Neural cell (in vitro differentiated cells): ENCODE measurements around the gene EXTL1. TPM values are rescaled to one million over a fixed set of nuclear protein-coding genes. Genes with fewer than 3 reads are reported as not detected.
A peak's percentile ranks its signal among the peaks of the same experiment; 100 is the strongest.

Experiments
- H2AFZ ChIP-seq: fragments of 200-600, 300-800 bp; sonication (generic), shearing (Covaris generic); 2 replicates; pipeline ENCODE4 v1.6.0; 2014; ENCODE audit warnings: low read depth, mild to moderate bottlenecking, antibody characterized with exemption, low read length, moderate library complexity
- H3F3A ChIP-seq: fragments of 200-600 bp; shearing (Covaris generic); 2 replicates; pipeline ENCODE4 v1.6.1; 2016; ENCODE audit warnings: mild to moderate bottlenecking, moderate library complexity, mixed read lengths, antibody characterized with exemption, low read length; ENCODE audit not compliant: insufficient read depth, poor library complexity, severe bottlenecking
- H3K27ac ChIP-seq: fragments of 200-600, 300-800 bp; sonication (generic), shearing (Covaris generic); 2 replicates; pipeline ENCODE4 v1.5.1; 2014; ENCODE audit warnings: mild to moderate bottlenecking, low read length, moderate library complexity
- H3K27me3 ChIP-seq: fragments of 300-800, 200-600 bp; sonication (generic), shearing (Covaris generic); 2 replicates; pipeline ENCODE4 v1.6.0; 2014; ENCODE audit warnings: mild to moderate bottlenecking, low read depth, low read length, moderate library complexity; ENCODE audit not compliant: insufficient read depth
- H3K36me3 ChIP-seq: fragments of 300-800, 200-600 bp; sonication (generic), shearing (Covaris generic); 2 replicates; pipeline ENCODE4 v1.5.1; 2014; ENCODE audit warnings: mild to moderate bottlenecking, antibody characterized with exemption, low read length, moderate library complexity; ENCODE audit not compliant: insufficient read depth
- H3K4me2 ChIP-seq: fragments of 300-800, 200-600 bp; sonication (generic), shearing (Covaris generic); 2 replicates; pipeline ENCODE4 v1.6.0; 2014; ENCODE audit warnings: mild to moderate bottlenecking, low read length
- H3K4me3 ChIP-seq: fragments of 300-800, 200-600 bp; sonication (generic), shearing (Covaris generic); 2 replicates; pipeline ENCODE4 v1.5.1; 2014; ENCODE audit warnings: mild to moderate bottlenecking, low read length, moderate library complexity
- H3K79me2 ChIP-seq: fragments of 200-600 bp; shearing (Covaris generic); replicated peaks from 2 replicates; pipeline ENCODE4 v1.6.0; 2014; ENCODE audit warnings: mild to moderate bottlenecking, low read length, moderate library complexity; ENCODE audit not compliant: insufficient read depth
- H3K9ac ChIP-seq: fragments of 300-800, 200-600 bp; sonication (generic), shearing (Covaris generic); 2 replicates; pipeline ENCODE4 v1.6.1; 2016; ENCODE audit warnings: mild to moderate bottlenecking, low read length, mixed read lengths
- H3K9me2 ChIP-seq: fragments of 200-600 bp; shearing (Covaris generic); 2 replicates; pipeline ENCODE4 v1.6.1; 2016; ENCODE audit warnings: mild to moderate bottlenecking, low read length, mixed read lengths; ENCODE audit not compliant: insufficient read depth
- H3K9me3 ChIP-seq: fragments of 200-600, 300-800 bp; sonication (generic), shearing (Covaris generic); 2 replicates; pipeline ENCODE4 v1.6.1; 2016; ENCODE audit warnings: mild to moderate bottlenecking, mixed run types, low read length, moderate library complexity, mixed read lengths
- H4K20me1 ChIP-seq: fragments of 200-600 bp; shearing (Covaris generic); 2 replicates; pipeline ENCODE4 v1.6.1; 2016; ENCODE audit warnings: mild to moderate bottlenecking, mixed run types; ENCODE audit not compliant: insufficient read depth
- EP300 ChIP-seq: fragments of 450-650 bp; conservative IDR thresholded peaks from 2 replicates; pipeline ENCODE4 v1.6.1; 2014; ENCODE audit warnings: antibody characterized with exemption, mild to moderate bottlenecking, moderate library complexity; ENCODE audit not compliant: poor library complexity, severe bottlenecking
- EZH2 ChIP-seq: fragments of 200-600, 300-800 bp; shearing (Covaris generic), sonication (generic); IDR thresholded peaks from 2 replicates; pipeline ENCODE4 v1.6.1; 2014; ENCODE audit warnings: antibody characterized with exemption, low read length, borderline replicate concordance, mild to moderate bottlenecking; ENCODE audit not compliant: insufficient read depth, poor library complexity, severe bottlenecking
- MXI1 ChIP-seq: fragments of 450-650 bp; conservative IDR thresholded peaks from 2 replicates; pipeline ENCODE4 v1.6.1; 2014; ENCODE audit warnings: antibody characterized with exemption, mild to moderate bottlenecking; ENCODE audit not compliant: poor library complexity, severe bottlenecking
- POLR2AphosphoS5 ChIP-seq: IDR thresholded peaks from 2 replicates; pipeline ENCODE4 v1.6.1; 2012
- RAD21 ChIP-seq: fragments of 450-650 bp; conservative IDR thresholded peaks from 2 replicates; pipeline ENCODE4 v1.6.1; 2014; ENCODE audit warnings: antibody characterized with exemption, mild to moderate bottlenecking, moderate library complexity
- SMC3 ChIP-seq: fragments of 450-650 bp; conservative IDR thresholded peaks from 2 replicates; pipeline ENCODE4 v1.6.1; 2014; ENCODE audit warnings: antibody characterized with exemption, mild to moderate bottlenecking, moderate library complexity; ENCODE audit not compliant: poor library complexity
- TAF1 ChIP-seq: IDR thresholded peaks from 2 replicates; pipeline ENCODE4 v1.6.1; 2012; ENCODE audit warnings: low read depth
- polyA plus RNA-seq: library from polyadenylated mRNA; depleted of rRNA; stranded (reverse); fragments of >200 nt; gene quantifications from 2 replicates; pipeline ENCODE4 v1.2.3, GENCODE V29; 2014
- TF ChIP-seq, protein P1 (sequence below): IDR thresholded peaks from 2 replicates; pipeline ENCODE4 v1.6.1; 2012; ENCODE audit warnings: borderline replicate concordance
- TF ChIP-seq, protein P2 (sequence below): fragments of 450-650 bp; IDR thresholded peaks from 2 replicates; pipeline ENCODE4 v1.5.1; 2014; ENCODE audit warnings: antibody characterized with exemption, mild to moderate bottlenecking, moderate library complexity; ENCODE audit not compliant: poor library complexity, severe bottlenecking

Gene EXTL1
- polyA plus RNA-seq, 1 donor from 2014 or later = 2.7 TPM

DNA sequence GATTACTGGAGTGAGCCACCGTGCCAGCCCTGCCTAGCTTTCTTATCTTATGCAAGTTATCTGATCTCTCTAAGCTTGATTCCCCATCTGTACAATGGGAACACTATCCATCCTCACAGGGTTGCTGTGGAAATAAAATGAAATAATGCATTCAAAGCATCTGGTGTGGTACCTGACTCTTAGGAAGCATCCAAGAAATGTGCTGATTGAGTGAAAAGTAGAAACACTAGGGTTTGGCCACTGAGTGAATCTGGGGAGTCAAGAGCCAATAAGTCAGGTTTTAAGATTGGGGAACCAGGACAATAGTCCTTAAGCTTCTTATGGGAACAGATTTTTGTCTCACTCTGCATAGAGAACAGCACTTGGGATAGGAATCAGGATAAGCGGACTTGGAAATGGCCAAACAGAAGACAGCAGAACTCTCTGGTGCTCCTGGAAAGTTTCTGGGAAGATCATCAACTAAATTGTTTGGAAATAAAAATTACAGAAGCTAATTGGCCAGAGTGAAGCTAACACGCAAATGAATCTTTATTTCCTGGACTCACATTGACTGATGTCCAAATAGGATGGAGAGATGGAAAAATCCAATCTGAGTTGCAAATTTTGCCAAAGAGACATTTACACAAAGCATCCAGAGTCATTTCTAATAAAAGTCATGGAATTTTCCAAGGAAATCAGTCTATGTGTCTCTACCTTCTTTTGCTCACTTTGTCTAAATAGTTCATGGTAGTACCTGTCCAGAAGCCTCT is 27.0 kb upstream of the EXTL1 start:
- Histone ChIP-seq H3K9me3 (no peaks in the 10 kb centered on the region), H3K4me3 (no peak overlapping the region), H3K27ac (no peak overlapping the region), H3K9me2 (no peaks in the 10 kb centered on the region), H3K36me3 (no peaks in the 10 kb centered on the region), H4K20me1 (no peaks in the 10 kb centered on the region), H3K4me2 (no peak overlapping the region), H3K79me2 (peaks cover 5% of the 10 kb centered on the region), H2AFZ (no peak overlapping the region), H3K9ac (no peak overlapping the region), H3K27me3 (no peaks in the 10 kb centered on the region), H3F3A (no peaks in the 10 kb centered on the region)
- no peak for TF ChIP-seq POLR2AphosphoS5
- no peak for TF ChIP-seq RAD21
- no peak for TF ChIP-seq EZH2
- TF ChIP-seq SMC3 = no peak
- no peak for TF ChIP-seq TAF1
- TF ChIP-seq, protein P1, sequence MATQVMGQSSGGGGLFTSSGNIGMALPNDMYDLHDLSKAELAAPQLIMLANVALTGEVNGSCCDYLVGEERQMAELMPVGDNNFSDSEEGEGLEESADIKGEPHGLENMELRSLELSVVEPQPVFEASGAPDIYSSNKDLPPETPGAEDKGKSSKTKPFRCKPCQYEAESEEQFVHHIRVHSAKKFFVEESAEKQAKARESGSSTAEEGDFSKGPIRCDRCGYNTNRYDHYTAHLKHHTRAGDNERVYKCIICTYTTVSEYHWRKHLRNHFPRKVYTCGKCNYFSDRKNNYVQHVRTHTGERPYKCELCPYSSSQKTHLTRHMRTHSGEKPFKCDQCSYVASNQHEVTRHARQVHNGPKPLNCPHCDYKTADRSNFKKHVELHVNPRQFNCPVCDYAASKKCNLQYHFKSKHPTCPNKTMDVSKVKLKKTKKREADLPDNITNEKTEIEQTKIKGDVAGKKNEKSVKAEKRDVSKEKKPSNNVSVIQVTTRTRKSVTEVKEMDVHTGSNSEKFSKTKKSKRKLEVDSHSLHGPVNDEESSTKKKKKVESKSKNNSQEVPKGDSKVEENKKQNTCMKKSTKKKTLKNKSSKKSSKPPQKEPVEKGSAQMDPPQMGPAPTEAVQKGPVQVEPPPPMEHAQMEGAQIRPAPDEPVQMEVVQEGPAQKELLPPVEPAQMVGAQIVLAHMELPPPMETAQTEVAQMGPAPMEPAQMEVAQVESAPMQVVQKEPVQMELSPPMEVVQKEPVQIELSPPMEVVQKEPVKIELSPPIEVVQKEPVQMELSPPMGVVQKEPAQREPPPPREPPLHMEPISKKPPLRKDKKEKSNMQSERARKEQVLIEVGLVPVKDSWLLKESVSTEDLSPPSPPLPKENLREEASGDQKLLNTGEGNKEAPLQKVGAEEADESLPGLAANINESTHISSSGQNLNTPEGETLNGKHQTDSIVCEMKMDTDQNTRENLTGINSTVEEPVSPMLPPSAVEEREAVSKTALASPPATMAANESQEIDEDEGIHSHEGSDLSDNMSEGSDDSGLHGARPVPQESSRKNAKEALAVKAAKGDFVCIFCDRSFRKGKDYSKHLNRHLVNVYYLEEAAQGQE = no peak
- TF ChIP-seq, protein P2, sequence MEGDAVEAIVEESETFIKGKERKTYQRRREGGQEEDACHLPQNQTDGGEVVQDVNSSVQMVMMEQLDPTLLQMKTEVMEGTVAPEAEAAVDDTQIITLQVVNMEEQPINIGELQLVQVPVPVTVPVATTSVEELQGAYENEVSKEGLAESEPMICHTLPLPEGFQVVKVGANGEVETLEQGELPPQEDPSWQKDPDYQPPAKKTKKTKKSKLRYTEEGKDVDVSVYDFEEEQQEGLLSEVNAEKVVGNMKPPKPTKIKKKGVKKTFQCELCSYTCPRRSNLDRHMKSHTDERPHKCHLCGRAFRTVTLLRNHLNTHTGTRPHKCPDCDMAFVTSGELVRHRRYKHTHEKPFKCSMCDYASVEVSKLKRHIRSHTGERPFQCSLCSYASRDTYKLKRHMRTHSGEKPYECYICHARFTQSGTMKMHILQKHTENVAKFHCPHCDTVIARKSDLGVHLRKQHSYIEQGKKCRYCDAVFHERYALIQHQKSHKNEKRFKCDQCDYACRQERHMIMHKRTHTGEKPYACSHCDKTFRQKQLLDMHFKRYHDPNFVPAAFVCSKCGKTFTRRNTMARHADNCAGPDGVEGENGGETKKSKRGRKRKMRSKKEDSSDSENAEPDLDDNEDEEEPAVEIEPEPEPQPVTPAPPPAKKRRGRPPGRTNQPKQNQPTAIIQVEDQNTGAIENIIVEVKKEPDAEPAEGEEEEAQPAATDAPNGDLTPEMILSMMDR = no peak
- no peak for TF ChIP-seq EP300
- no peak for TF ChIP-seq MXI1

DNA sequence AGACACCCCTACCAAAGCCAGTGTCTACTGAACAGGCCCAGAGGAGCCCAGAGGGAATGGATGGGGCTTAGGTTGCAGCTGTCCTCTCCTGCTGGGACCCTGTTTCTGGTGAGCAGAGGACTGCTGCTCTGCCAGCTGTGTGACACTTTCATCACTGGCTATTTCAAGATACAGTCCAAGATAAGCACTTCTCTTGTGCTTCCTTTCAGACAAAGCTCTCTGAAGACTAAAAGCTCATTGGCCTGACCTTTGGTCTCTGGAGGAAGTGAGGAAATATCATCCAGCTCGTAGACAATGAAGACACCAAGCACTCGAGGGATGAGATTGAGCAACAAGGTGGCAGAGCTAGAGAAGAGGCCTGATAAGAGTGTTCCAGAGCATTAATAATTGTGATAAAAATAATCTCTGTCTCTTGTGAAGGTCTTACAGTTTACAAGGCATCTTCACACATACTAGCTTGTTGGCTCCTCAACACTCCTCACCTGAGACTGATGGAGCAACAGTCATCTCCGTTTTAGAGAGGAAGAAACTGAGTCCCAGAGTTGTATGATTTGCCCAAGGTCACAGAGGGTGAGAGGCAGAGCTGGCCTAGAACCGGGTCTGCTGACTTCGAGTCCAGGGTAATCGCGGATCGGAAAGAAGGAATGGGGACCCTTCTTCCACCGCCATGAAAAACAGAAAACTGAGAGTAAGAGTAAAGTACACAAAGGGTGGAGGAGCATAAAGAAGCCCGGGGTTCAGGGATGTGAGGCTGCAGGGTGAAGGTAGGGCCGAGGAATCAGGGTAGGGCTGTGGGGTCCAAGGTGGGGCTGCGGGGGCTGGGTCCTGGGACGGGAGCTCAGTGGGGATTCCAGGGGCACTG is 24.4 kb upstream of the EXTL1 start:
- Histone ChIP-seq H3F3A (no peaks in the 10 kb centered on the region), H3K9me3 (no peaks in the 10 kb centered on the region), H3K27ac (peak overlapping the region; percentile 73), H4K20me1 (no peaks in the 10 kb centered on the region), H3K4me3 (peak overlapping the region; percentile 74), H3K36me3 (no peaks in the 10 kb centered on the region), H3K9me2 (no peaks in the 10 kb centered on the region), H3K79me2 (peaks cover 5% of the 10 kb centered on the region), H3K27me3 (no peaks in the 10 kb centered on the region), H3K4me2 (peak overlapping the region; percentile 69), H2AFZ (peak overlapping the region; percentile 91), H3K9ac (peak overlapping the region; percentile 72)
- TF ChIP-seq RAD21 = no peak
- no peak for TF ChIP-seq TAF1
- TF ChIP-seq EZH2 = no peak
- no peak for TF ChIP-seq POLR2AphosphoS5
- no peak for TF ChIP-seq MXI1
- no peak for TF ChIP-seq EP300
- TF ChIP-seq, protein P2 = no peak
- TF ChIP-seq, protein P1 = no peak
- TF ChIP-seq SMC3 = no peak
